GM21528 (cell line): Measurements from ENCODE around the gene CAPS.
"Not testable (repeated sequence)": the region's sequence is repeated elsewhere in the genome, so short reads cannot be mapped to it uniquely, and the experiment has no call there.

ENCODE experiments used
- ATAC-seq: cut with Tn5 transposase; IDR thresholded peaks from one replicate; pipeline ENCODE4 v1.9.1; 2021; ENCODE audit warnings: mild to moderate bottlenecking, moderate library complexity; ENCODE audit not compliant: unreplicated experiment, low FRiP score

Gene CAPS

GRCh38 chr19:5953680-5954213, 39.7 kb downstream of the CAPS start:
- no peak for ATAC-seq

GRCh38 chr19:5954293-5954692, 40.2 kb downstream of the CAPS start:
- ATAC-seq = no peak

- no peak for ATAC-seq
Observed at GRCh38 chr19:5955636-5955935, 41.5 kb downstream of the CAPS start.

GRCh38 chr19:5956323-5956722, 42.3 kb downstream of the CAPS start:
- ATAC-seq = no peak

- ATAC-seq = no peak
Observed at GRCh38 chr19:5956728-5957127, 42.7 kb downstream of the CAPS start.

- no peak for ATAC-seq
Observed at GRCh38 chr19:5957170-5957569, 43.1 kb downstream of the CAPS start.

- ATAC-seq = no peak
Observed at GRCh38 chr19:5958074-5958850, 44.2 kb downstream of the CAPS start.

GRCh38 chr19:5958851-5959122, 44.7 kb downstream of the CAPS start:
- ATAC-seq = no peak

GRCh38 chr19:5959260-5960004, 45.4 kb downstream of the CAPS start:
- ATAC-seq = no peak

GRCh38 chr19:5960005-5961001, 46.2 kb downstream of the CAPS start:
- ATAC-seq = no peak

GRCh38 chr19:5961641-5961968, 47.6 kb downstream of the CAPS start:
- not testable (repeated sequence) for ATAC-seq

- no peak for ATAC-seq
Observed at GRCh38 chr19:5961969-5962945, 48.2 kb downstream of the CAPS start.

GRCh38 chr19:5963259-5963658, 49.2 kb downstream of the CAPS start:
- not testable (repeated sequence) for ATAC-seq

GRCh38 chr19:5963855-5964254, 49.8 kb downstream of the CAPS start:
- no peak for ATAC-seq

- no peak for ATAC-seq
Observed at GRCh38 chr19:5964816-5965565, 50.9 kb downstream of the CAPS start.
